Measurements from ENCODE around the gene KIAA1958. TPM values are rescaled to one million over a fixed set of nuclear protein-coding genes. Genes with fewer than 3 reads are reported as not detected.

Gene KIAA1958
- total and polyA plus RNA-seq, 4 donors, result 0.99 to 7.1 (median 3.3) TPM

DNA sequence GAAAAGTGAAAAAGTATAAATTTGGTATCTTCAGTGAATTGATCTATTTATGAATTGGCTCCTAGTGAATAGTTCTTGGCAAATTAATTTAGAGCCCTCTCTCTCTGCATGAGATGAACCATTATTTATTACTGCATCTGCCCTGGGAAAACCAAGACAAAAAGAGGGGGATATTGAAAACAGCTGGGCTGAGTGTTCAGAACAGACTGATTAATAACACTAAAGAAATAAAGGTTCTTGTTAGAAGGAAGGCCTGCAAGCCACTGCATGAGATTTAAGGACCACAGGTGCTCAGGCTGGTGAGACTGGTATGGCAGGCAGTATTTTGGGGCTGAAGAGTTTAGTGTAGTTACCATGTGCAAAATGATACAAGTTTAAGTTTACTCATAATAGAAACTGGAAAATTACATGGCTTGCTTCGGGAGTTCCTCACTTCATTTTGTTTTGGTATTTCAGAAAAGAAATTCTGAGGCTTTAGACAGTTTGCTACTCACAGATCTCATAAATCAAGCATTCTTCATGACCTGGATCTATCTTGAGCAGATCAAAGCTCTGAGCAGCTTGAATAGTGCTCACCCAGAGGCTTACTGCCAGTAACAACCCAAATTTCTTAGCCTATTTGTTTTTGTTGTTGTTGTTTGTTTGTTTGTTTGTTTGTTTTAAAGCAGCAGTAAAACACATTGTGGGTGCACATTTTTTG lies 56.1 kb downstream of the KIAA1958 start:
- no peak overlapping the region for H3K9ac ChIP-seq (ENCODE audit: low read depth in 1 of 2, low read length in 2 of 2)
- no peaks in the 10 kb centered on the region for H3K9me3 ChIP-seq (ENCODE audit: control insufficient read depth in 4 of 4, low read length in 3 of 4)
- H3K4me1 ChIP-seq (ENCODE audit: control insufficient read depth in 4 of 4, insufficient read depth in 4 of 4, low read length in 3 of 4), result no peaks in the 10 kb centered on the region
- H3K4me3 ChIP-seq (ENCODE audit: low read depth in 1 of 3, low read length in 3 of 3), result no peak overlapping the region
- H3K36me3 ChIP-seq (ENCODE audit: control insufficient read depth in 4 of 4, insufficient read depth in 3 of 4, low read depth in 1 of 4, low read length in 3 of 4), result no peaks in the 10 kb centered on the region
- H3K27me3 ChIP-seq (ENCODE audit: control insufficient read depth in 4 of 4, insufficient read depth in 4 of 4, low read length in 3 of 4), result no peaks in the 10 kb centered on the region
- no peak for DNase-seq (ENCODE audit: low spot score)
- 94% methylated on average over 1 of the region's 1 CpG for WGBS
- H3K27ac ChIP-seq (ENCODE audit: low read depth in 1 of 2, low read length in 2 of 2), result no peak overlapping the region
- no peak for TF ChIP-seq SP1 (IDR thresholded peaks at IDR 0.05)

DNA sequence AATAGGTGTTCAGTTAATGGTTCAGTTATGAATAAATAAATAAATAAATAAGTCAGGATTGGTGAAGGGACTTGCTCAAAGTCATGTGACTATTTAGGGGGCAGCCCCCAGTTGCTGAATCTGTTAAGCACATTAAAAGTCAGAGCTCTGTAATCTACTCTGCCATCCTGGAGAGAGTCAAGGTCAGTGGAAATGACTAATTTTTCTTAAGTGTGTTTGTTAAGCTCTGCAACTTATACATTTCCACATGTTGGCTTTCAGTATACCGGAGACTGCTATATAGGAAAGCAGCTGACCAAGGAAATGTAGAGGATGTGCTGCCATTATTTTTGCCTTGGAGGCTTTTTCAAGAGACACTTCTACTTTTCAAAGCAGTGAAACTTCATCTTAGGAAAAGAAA lies 57.9 kb downstream of the KIAA1958 start:
- Histone ChIP-seq H3K27me3 (ENCODE audit: control insufficient read depth in 4 of 4, insufficient read depth in 4 of 4, low read length in 3 of 4) (no peaks in the 10 kb centered on the region), H3K27ac (ENCODE audit: low read depth in 1 of 2, low read length in 2 of 2) (no peak overlapping the region), H3K36me3 (ENCODE audit: control insufficient read depth in 4 of 4, insufficient read depth in 3 of 4, low read depth in 1 of 4, low read length in 3 of 4) (no peaks in the 10 kb centered on the region), H3K9me3 (ENCODE audit: control insufficient read depth in 4 of 4, low read length in 3 of 4) (no peaks in the 10 kb centered on the region), H3K9ac (ENCODE audit: low read depth in 1 of 2, low read length in 2 of 2) (no peak overlapping the region), H3K4me3 (ENCODE audit: low read depth in 1 of 3, low read length in 3 of 3) (no peak overlapping the region), H3K4me1 (ENCODE audit: control insufficient read depth in 4 of 4, insufficient read depth in 4 of 4, low read length in 3 of 4) (no peaks in the 10 kb centered on the region)
- no peak for DNase-seq (ENCODE audit: low spot score)
- WGBS, result 87% methylated on average over 1 of the region's 1 CpG
- TF ChIP-seq FOXA2 (IDR thresholded peaks at IDR 0.05), result no peak
- TF ChIP-seq, protein P1, sequence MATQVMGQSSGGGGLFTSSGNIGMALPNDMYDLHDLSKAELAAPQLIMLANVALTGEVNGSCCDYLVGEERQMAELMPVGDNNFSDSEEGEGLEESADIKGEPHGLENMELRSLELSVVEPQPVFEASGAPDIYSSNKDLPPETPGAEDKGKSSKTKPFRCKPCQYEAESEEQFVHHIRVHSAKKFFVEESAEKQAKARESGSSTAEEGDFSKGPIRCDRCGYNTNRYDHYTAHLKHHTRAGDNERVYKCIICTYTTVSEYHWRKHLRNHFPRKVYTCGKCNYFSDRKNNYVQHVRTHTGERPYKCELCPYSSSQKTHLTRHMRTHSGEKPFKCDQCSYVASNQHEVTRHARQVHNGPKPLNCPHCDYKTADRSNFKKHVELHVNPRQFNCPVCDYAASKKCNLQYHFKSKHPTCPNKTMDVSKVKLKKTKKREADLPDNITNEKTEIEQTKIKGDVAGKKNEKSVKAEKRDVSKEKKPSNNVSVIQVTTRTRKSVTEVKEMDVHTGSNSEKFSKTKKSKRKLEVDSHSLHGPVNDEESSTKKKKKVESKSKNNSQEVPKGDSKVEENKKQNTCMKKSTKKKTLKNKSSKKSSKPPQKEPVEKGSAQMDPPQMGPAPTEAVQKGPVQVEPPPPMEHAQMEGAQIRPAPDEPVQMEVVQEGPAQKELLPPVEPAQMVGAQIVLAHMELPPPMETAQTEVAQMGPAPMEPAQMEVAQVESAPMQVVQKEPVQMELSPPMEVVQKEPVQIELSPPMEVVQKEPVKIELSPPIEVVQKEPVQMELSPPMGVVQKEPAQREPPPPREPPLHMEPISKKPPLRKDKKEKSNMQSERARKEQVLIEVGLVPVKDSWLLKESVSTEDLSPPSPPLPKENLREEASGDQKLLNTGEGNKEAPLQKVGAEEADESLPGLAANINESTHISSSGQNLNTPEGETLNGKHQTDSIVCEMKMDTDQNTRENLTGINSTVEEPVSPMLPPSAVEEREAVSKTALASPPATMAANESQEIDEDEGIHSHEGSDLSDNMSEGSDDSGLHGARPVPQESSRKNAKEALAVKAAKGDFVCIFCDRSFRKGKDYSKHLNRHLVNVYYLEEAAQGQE (IDR thresholded peaks at IDR 0.05), result no peak
- no peak for TF ChIP-seq TAF1 (conservative IDR thresholded peaks at IDR 0.05)
- TF ChIP-seq, protein P2, sequence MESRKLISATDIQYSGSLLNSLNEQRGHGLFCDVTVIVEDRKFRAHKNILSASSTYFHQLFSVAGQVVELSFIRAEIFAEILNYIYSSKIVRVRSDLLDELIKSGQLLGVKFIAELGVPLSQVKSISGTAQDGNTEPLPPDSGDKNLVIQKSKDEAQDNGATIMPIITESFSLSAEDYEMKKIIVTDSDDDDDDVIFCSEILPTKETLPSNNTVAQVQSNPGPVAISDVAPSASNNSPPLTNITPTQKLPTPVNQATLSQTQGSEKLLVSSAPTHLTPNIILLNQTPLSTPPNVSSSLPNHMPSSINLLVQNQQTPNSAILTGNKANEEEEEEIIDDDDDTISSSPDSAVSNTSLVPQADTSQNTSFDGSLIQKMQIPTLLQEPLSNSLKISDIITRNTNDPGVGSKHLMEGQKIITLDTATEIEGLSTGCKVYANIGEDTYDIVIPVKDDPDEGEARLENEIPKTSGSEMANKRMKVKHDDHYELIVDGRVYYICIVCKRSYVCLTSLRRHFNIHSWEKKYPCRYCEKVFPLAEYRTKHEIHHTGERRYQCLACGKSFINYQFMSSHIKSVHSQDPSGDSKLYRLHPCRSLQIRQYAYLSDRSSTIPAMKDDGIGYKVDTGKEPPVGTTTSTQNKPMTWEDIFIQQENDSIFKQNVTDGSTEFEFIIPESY (IDR thresholded peaks at IDR 0.05), result no peak
- TF ChIP-seq, protein P3, sequence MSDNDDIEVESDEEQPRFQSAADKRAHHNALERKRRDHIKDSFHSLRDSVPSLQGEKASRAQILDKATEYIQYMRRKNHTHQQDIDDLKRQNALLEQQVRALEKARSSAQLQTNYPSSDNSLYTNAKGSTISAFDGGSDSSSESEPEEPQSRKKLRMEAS (IDR thresholded peaks at IDR 0.05), result no peak
- TF ChIP-seq, protein P4, sequence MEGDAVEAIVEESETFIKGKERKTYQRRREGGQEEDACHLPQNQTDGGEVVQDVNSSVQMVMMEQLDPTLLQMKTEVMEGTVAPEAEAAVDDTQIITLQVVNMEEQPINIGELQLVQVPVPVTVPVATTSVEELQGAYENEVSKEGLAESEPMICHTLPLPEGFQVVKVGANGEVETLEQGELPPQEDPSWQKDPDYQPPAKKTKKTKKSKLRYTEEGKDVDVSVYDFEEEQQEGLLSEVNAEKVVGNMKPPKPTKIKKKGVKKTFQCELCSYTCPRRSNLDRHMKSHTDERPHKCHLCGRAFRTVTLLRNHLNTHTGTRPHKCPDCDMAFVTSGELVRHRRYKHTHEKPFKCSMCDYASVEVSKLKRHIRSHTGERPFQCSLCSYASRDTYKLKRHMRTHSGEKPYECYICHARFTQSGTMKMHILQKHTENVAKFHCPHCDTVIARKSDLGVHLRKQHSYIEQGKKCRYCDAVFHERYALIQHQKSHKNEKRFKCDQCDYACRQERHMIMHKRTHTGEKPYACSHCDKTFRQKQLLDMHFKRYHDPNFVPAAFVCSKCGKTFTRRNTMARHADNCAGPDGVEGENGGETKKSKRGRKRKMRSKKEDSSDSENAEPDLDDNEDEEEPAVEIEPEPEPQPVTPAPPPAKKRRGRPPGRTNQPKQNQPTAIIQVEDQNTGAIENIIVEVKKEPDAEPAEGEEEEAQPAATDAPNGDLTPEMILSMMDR (IDR thresholded peaks at IDR 0.05; ENCODE audit: low read depth, low read length, missing input control), result no peak
- no peak for TF ChIP-seq RXRA (IDR thresholded peaks at IDR 0.05)
- no peak for TF ChIP-seq EGR1 (IDR thresholded peaks at IDR 0.05; ENCODE audit: low read depth in 2 of 2)
- no peak for TF ChIP-seq NR2F2 (IDR thresholded peaks at IDR 0.05)
- no peak for TF ChIP-seq SP1 (IDR thresholded peaks at IDR 0.05)
- no peak for TF ChIP-seq HNF4G (IDR thresholded peaks at IDR 0.05)
- TF ChIP-seq HNF4A (conservative IDR thresholded peaks at IDR 0.05), result no peak
- TF ChIP-seq RAD21 (IDR thresholded peaks at IDR 0.05), result no peak
- TF ChIP-seq, protein P5, sequence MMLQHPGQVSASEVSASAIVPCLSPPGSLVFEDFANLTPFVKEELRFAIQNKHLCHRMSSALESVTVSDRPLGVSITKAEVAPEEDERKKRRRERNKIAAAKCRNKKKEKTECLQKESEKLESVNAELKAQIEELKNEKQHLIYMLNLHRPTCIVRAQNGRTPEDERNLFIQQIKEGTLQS (IDR thresholded peaks at IDR 0.05), result no peak
- no peak for TF ChIP-seq JUND (IDR thresholded peaks at IDR 0.05)
- TF ChIP-seq GABPA (IDR thresholded peaks at IDR 0.05 in 1 of 2, conservative IDR thresholded peaks at IDR 0.05 in 1 of 2), result no peak
- TF ChIP-seq FOXA1 (IDR thresholded peaks at IDR 0.05), result no peak
- no peak for TF ChIP-seq YY1 (IDR thresholded peaks at IDR 0.05)

Data from liver (tissue), 9 donors.